GM04504 (cell line): ENCODE data around the gene TTC39B.
"Not testable (repeated sequence)": the region's sequence is repeated elsewhere in the genome, so short reads cannot be mapped to it uniquely, and the experiment has no call there.

Experiments used
- DNase-seq: peaks from one replicate; pipeline ENCODE4 v3.0.0-alpha.2; 2012; ENCODE audit warnings: low read depth

Gene TTC39B

GRCh38 chr9:15264918-15265317, 42.1 kb downstream of the TTC39B start:
- no peak for DNase-seq

- DNase-seq = no peak
These were observed 44.4 kb downstream of the TTC39B start for GRCh38 chr9:15262581-15262980.

- DNase-seq = no peak
These were observed 50.6 kb downstream of the TTC39B start for GRCh38 chr9:15256426-15256825.

GRCh38 chr9:15253786-15254185, 53.2 kb downstream of the TTC39B start:
- DNase-seq = no peak

GRCh38 chr9:15253197-15253596, 53.8 kb downstream of the TTC39B start:
- DNase-seq = no peak

GRCh38 chr9:15249981-15250380, 57.0 kb downstream of the TTC39B start:
- DNase-seq = no peak

GRCh38 chr9:15249042-15249818, 57.8 kb downstream of the TTC39B start:
- DNase-seq = peak; percentile 28

- no peak for DNase-seq
These were observed 58.4 kb downstream of the TTC39B start for GRCh38 chr9:15248621-15249020.

GRCh38 chr9:15248081-15248480, 58.9 kb downstream of the TTC39B start:
- DNase-seq = no peak

GRCh38 chr9:15246708-15247107, 60.3 kb downstream of the TTC39B start:
- no peak for DNase-seq

GRCh38 chr9:15246243-15246642, 60.8 kb downstream of the TTC39B start:
- DNase-seq = no peak

- DNase-seq = no peak
These were observed 63.0 kb downstream of the TTC39B start for GRCh38 chr9:15244001-15244441.

- DNase-seq = no peak
These were observed 63.9 kb downstream of the TTC39B start for GRCh38 chr9:15243081-15243480.

- no peak for DNase-seq
These were observed 66.1 kb downstream of the TTC39B start for GRCh38 chr9:15240927-15241326.

GRCh38 chr9:15239816-15240215, 67.2 kb downstream of the TTC39B start:
- no peak for DNase-seq

- no peak for DNase-seq
These were observed 68.4 kb downstream of the TTC39B start for GRCh38 chr9:15238646-15239045.

- no peak for DNase-seq
These were observed 71.4 kb downstream of the TTC39B start for GRCh38 chr9:15235658-15236057.

GRCh38 chr9:15233941-15234490, 73.0 kb downstream of the TTC39B start:
- DNase-seq = not testable (repeated sequence)

GRCh38 chr9:15232706-15233280, 74.2 kb downstream of the TTC39B start:
- not testable (repeated sequence) for DNase-seq

GRCh38 chr9:15231788-15232635, 75.0 kb downstream of the TTC39B start:
- DNase-seq = no peak

- no peak for DNase-seq
These were observed 77.6 kb downstream of the TTC39B start for GRCh38 chr9:15229409-15229808.

- DNase-seq = no peak
These were observed 79.5 kb downstream of the TTC39B start for GRCh38 chr9:15227491-15227890.
